GM23338 (cell line): ENCODE measurements around the gene NELFCD. TPM values are rescaled to one million over a fixed set of nuclear protein-coding genes. Genes with fewer than 3 reads are reported as not detected.

Experiments used
- ATAC-seq: fragments of 200-7000 bp; cut with Tn5 transposase; 3 replicates; pipeline ENCODE4 v1.9.1; 2020
- DNase-seq: peaks from one replicate; pipeline ENCODE4 v3.0.0-alpha.2; 2015; ENCODE audit warnings: low spot score
- H2AFZ ChIP-seq: fragments of 200-600 bp; sonication (generic); 2 replicates; pipeline ENCODE4 v1.8.0; 2016; ENCODE audit warnings: antibody characterized with exemption, mild to moderate bottlenecking, moderate library complexity
- H3F3A ChIP-seq: fragments of 200-600 bp; sonication (generic); replicated peaks from 2 replicates; pipeline ENCODE4 v1.8.0; 2017; ENCODE audit warnings: antibody characterized with exemption, mixed run types, low read depth
- H3K27ac ChIP-seq: fragments of 200-600 bp; sonication (generic); 2 replicates; pipeline ENCODE4 v1.6.1; 2016; ENCODE audit warnings: low read depth
- H3K27me3 ChIP-seq: fragments of 200-600 bp; sonication (generic); 2 replicates; pipeline ENCODE4 v1.8.0; 2016; ENCODE audit warnings: mild to moderate bottlenecking, mixed run types, moderate library complexity; ENCODE audit not compliant: insufficient read depth
- H3K36me3 ChIP-seq: fragments of 200-600 bp; sonication (generic); 2 replicates; pipeline ENCODE4 v1.8.0; 2016; ENCODE audit warnings: mild to moderate bottlenecking; ENCODE audit not compliant: insufficient read depth
- H3K4me1 ChIP-seq: fragments of 200-600 bp; sonication (generic); 2 replicates; pipeline ENCODE4 v1.8.0; 2016; ENCODE audit warnings: mild to moderate bottlenecking, moderate library complexity; ENCODE audit not compliant: insufficient read depth
- H3K4me2 ChIP-seq: fragments of 200-600 bp; sonication (generic); 2 replicates; pipeline ENCODE4 v1.7.1; 2017; ENCODE audit warnings: mixed run types
- H3K4me3 ChIP-seq: fragments of 200-600 bp; sonication (generic); 2 replicates; pipeline ENCODE4 v1.6.1; 2016; ENCODE audit warnings: mixed run types
- H3K79me2 ChIP-seq: fragments of 200-600 bp; sonication (generic); replicated peaks from 2 replicates; pipeline ENCODE4 v1.8.0; 2017; ENCODE audit warnings: mild to moderate bottlenecking; ENCODE audit not compliant: insufficient read depth
- H3K9me2 ChIP-seq: fragments of 200-600 bp; sonication (generic); 2 replicates; pipeline ENCODE4 v1.8.0; 2017; ENCODE audit not compliant: insufficient read depth
- H4K20me1 ChIP-seq: fragments of 200-600 bp; sonication (generic); replicated peaks from 2 replicates; pipeline ENCODE4 v1.8.0; 2017; ENCODE audit warnings: mild to moderate bottlenecking; ENCODE audit not compliant: insufficient read depth
- H3K27ac Mint-ChIP-seq: 2 replicates; pipeline ENCODE4 v1.8.0; 2020; ENCODE audit warnings: inconsistent platforms, mild to moderate bottlenecking, moderate library complexity, mixed read lengths
- H3K27me3 Mint-ChIP-seq: 3 replicates; pipeline ENCODE4 v1.8.0; 2022; ENCODE audit warnings: low read depth, mild to moderate bottlenecking, moderate library complexity, mixed read lengths, inconsistent platforms; ENCODE audit not compliant: insufficient read depth, poor library complexity
- H3K36me3 Mint-ChIP-seq: 3 replicates; pipeline ENCODE4 v1.8.0; 2021; ENCODE audit warnings: low read depth, mild to moderate bottlenecking, inconsistent platforms, moderate library complexity, mixed read lengths
- H3K4me1 Mint-ChIP-seq: 3 replicates; pipeline ENCODE4 v1.8.0; 2020; ENCODE audit warnings: mild to moderate bottlenecking, inconsistent platforms, mixed read lengths
- H3K4me3 Mint-ChIP-seq: 3 replicates; pipeline ENCODE4 v1.8.0; 2021; ENCODE audit warnings: moderate library complexity, mild to moderate bottlenecking, inconsistent platforms, mixed read lengths
- H3K9me3 Mint-ChIP-seq: 3 replicates; pipeline ENCODE4 v1.8.0; 2020; ENCODE audit warnings: moderate library complexity, mild to moderate bottlenecking, inconsistent platforms, mixed read lengths
- EZH2 ChIP-seq: fragments of 200-600 bp; sonication (generic); IDR thresholded peaks from one replicate; pipeline ENCODE4 v1.8.0; 2017; ENCODE audit warnings: antibody characterized with exemption, mild to moderate bottlenecking, low read depth; ENCODE audit not compliant: unreplicated experiment
- POLR2AphosphoS5 ChIP-seq: IDR thresholded peaks from 2 replicates; pipeline ENCODE4 v1.6.1; 2016; ENCODE audit warnings: antibody characterized with exemption, low read depth
- ZNF114 ChIP-seq: fragments of 250-450 bp; sonication (Bioruptor Pico); IDR thresholded peaks from 2 replicates; pipeline ENCODE4 v1.5.0; 2020; ENCODE audit warnings: mild to moderate bottlenecking, moderate library complexity
- polyA plus RNA-seq: library from polyadenylated mRNA; unstranded; fragments of >200 nt; fragmentation: Nextera tagmentation; extraction: Ambion mirVana; gene quantifications from 2 replicates; pipeline ENCODE4 v1.2.1, GENCODE V29; 2016
- total RNA-seq: library from RNA; depleted of rRNA; stranded (reverse); fragments of >200 nt; shearing (Covaris generic); gene quantifications from 2 replicates; pipeline ENCODE4 v1.2.3, GENCODE V29; 2014
- TF ChIP-seq, protein P1 (sequence below): fragments of 250-450 bp; sonication (Bioruptor Pico); IDR thresholded peaks from 2 replicates; pipeline ENCODE4 v1.5.0; 2020; ENCODE audit warnings: mild to moderate bottlenecking, moderate library complexity
- TF ChIP-seq, protein P2 (sequence below): IDR thresholded peaks from one replicate; pipeline ENCODE4 v1.6.1; 2018; ENCODE audit warnings: antibody characterized with exemption; ENCODE audit not compliant: unreplicated experiment
- TF ChIP-seq, protein P3 (sequence below): IDR thresholded peaks from 2 replicates; pipeline ENCODE4 v1.6.1; 2016; ENCODE audit warnings: antibody characterized with exemption

The NELFCD gene
- total and polyA plus RNA-seq, 2 experiments from 2014 or later: 52.9 to 75.8 TPM

DNA sequence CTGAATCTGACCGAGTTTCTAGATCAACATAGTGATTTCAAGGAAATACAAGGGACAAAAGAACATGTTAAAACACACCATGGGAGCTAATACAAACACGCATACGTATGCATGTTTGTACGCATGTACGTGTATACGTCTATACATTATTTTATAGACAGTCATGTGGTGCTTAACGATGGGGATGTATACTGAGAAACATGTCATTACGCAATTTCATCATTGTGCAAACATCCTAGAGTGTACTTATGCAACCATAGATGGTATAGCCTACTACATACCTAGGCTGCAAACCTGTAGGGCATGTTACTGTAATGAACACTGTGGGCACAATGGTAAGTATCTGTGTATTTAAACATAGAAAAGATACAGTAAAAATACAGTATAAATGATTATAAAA is 25.0 kb upstream of the NELFCD start (continued):
- TF ChIP-seq, protein P1, sequence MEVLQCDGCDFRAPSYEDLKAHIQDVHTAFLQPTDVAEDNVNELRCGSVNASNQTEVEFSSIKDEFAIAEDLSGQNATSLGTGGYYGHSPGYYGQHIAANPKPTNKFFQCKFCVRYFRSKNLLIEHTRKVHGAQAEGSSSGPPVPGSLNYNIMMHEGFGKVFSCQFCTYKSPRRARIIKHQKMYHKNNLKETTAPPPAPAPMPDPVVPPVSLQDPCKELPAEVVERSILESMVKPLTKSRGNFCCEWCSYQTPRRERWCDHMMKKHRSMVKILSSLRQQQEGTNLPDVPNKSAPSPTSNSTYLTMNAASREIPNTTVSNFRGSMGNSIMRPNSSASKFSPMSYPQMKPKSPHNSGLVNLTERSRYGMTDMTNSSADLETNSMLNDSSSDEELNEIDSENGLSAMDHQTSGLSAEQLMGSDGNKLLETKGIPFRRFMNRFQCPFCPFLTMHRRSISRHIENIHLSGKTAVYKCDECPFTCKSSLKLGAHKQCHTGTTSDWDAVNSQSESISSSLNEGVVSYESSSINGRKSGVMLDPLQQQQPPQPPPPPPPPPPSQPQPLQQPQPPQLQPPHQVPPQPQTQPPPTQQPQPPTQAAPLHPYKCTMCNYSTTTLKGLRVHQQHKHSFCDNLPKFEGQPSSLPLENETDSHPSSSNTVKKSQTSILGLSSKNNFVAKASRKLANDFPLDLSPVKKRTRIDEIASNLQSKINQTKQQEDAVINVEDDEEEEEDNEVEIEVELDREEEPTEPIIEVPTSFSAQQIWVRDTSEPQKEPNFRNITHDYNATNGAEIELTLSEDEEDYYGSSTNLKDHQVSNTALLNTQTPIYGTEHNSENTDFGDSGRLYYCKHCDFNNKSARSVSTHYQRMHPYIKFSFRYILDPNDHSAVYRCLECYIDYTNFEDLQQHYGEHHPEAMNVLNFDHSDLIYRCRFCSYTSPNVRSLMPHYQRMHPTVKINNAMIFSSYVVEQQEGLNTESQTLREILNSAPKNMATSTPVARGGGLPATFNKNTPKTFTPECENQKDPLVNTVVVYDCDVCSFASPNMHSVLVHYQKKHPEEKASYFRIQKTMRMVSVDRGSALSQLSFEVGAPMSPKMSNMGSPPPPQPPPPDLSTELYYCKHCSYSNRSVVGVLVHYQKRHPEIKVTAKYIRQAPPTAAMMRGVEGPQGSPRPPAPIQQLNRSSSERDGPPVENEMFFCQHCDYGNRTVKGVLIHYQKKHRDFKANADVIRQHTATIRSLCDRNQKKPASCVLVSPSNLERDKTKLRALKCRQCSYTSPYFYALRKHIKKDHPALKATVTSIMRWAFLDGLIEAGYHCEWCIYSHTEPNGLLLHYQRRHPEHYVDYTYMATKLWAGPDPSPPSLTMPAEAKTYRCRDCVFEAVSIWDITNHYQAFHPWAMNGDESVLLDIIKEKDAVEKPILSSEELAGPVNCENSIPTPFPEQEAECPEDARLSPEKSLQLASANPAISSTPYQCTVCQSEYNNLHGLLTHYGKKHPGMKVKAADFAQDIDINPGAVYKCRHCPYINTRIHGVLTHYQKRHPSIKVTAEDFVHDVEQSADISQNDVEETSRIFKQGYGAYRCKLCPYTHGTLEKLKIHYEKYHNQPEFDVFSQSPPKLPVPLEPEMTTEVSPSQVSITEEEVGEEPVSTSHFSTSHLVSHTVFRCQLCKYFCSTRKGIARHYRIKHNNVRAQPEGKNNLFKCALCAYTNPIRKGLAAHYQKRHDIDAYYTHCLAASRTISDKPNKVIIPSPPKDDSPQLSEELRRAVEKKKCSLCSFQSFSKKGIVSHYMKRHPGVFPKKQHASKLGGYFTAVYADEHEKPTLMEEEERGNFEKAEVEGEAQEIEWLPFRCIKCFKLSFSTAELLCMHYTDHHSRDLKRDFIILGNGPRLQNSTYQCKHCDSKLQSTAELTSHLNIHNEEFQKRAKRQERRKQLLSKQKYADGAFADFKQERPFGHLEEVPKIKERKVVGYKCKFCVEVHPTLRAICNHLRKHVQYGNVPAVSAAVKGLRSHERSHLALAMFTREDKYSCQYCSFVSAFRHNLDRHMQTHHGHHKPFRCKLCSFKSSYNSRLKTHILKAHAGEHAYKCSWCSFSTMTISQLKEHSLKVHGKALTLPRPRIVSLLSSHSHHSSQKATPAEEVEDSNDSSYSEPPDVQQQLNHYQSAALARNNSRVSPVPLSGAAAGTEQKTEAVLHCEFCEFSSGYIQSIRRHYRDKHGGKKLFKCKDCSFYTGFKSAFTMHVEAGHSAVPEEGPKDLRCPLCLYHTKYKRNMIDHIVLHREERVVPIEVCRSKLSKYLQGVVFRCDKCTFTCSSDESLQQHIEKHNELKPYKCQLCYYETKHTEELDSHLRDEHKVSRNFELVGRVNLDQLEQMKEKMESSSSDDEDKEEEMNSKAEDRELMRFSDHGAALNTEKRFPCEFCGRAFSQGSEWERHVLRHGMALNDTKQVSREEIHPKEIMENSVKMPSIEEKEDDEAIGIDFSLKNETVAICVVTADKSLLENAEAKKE (CRISPR knock-in tag): no peak
- TF ChIP-seq EZH2 (no peak), ZNF114 (CRISPR knock-in tag) (no peak)
- TF ChIP-seq, protein P2, sequence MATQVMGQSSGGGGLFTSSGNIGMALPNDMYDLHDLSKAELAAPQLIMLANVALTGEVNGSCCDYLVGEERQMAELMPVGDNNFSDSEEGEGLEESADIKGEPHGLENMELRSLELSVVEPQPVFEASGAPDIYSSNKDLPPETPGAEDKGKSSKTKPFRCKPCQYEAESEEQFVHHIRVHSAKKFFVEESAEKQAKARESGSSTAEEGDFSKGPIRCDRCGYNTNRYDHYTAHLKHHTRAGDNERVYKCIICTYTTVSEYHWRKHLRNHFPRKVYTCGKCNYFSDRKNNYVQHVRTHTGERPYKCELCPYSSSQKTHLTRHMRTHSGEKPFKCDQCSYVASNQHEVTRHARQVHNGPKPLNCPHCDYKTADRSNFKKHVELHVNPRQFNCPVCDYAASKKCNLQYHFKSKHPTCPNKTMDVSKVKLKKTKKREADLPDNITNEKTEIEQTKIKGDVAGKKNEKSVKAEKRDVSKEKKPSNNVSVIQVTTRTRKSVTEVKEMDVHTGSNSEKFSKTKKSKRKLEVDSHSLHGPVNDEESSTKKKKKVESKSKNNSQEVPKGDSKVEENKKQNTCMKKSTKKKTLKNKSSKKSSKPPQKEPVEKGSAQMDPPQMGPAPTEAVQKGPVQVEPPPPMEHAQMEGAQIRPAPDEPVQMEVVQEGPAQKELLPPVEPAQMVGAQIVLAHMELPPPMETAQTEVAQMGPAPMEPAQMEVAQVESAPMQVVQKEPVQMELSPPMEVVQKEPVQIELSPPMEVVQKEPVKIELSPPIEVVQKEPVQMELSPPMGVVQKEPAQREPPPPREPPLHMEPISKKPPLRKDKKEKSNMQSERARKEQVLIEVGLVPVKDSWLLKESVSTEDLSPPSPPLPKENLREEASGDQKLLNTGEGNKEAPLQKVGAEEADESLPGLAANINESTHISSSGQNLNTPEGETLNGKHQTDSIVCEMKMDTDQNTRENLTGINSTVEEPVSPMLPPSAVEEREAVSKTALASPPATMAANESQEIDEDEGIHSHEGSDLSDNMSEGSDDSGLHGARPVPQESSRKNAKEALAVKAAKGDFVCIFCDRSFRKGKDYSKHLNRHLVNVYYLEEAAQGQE: no peak

DNA sequence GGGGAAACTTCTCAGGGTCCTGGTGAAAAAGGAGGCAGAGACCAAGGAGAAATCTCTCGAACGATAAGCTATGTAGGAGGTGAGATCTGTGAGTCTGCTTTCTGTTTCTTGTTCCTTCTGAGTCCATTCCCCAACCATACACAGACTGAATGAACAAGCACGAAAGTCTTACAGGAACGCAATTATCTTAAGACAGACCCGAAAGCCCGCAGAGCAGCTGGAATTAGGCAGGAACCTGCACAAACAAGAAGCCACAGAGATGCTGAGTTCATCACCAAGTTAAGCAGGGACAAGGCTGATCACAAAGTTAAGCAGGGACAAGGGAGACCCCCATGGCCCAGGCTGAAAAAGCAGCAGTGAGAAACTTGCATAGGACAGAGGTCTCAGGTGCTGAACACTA is 21.4 kb upstream of the NELFCD start:
- Mint-ChIP-seq H3K27ac (no peak overlapping the region), H3K27me3 (peaks cover 6% of the 10 kb centered on the region), H3K36me3 (no peaks in the 10 kb centered on the region), H3K4me1 (no peaks in the 10 kb centered on the region), H3K4me3 (no peak overlapping the region), H3K9me3 (no peaks in the 10 kb centered on the region)
- H3K4me3 ChIP-seq: no peak overlapping the region
- no peaks in the 10 kb centered on the region for H3F3A ChIP-seq
- H3K27me3 ChIP-seq: no peaks in the 10 kb centered on the region
- no peaks in the 10 kb centered on the region for H3K9me2 ChIP-seq
- H3K4me1 ChIP-seq: no peaks in the 10 kb centered on the region
- H3K27ac ChIP-seq: no peak overlapping the region
- peak overlapping the region; percentile 91 for H2AFZ ChIP-seq
- no peaks in the 10 kb centered on the region for H4K20me1 ChIP-seq
- no peaks in the 10 kb centered on the region for H3K79me2 ChIP-seq
- no peak overlapping the region for H3K4me2 ChIP-seq
- no peak for ATAC-seq
- DNase-seq: no peak
- H3K36me3 ChIP-seq: no peaks in the 10 kb centered on the region
- no peak for TF ChIP-seq POLR2AphosphoS5
- TF ChIP-seq, protein P3, sequence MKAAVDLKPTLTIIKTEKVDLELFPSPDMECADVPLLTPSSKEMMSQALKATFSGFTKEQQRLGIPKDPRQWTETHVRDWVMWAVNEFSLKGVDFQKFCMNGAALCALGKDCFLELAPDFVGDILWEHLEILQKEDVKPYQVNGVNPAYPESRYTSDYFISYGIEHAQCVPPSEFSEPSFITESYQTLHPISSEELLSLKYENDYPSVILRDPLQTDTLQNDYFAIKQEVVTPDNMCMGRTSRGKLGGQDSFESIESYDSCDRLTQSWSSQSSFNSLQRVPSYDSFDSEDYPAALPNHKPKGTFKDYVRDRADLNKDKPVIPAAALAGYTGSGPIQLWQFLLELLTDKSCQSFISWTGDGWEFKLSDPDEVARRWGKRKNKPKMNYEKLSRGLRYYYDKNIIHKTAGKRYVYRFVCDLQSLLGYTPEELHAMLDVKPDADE: no peak
